Mammary epithelial cell (primary cell): Measurements from ENCODE around the gene RNF141.

Experiments
- EZH2 ChIP-seq: IDR thresholded peaks from 2 replicates; pipeline ENCODE4 v1.6.1; 2012; ENCODE audit warnings: low read length, inconsistent platforms, borderline replicate concordance
- TF ChIP-seq, protein P1 (sequence below), 2 donors: IDR thresholded peaks in 1 of 2; conservative IDR thresholded peaks in 1 of 2; 2 replicates each; pipeline ENCODE4 v1.5.1; 2011 to 2012; ENCODE audit warnings: inconsistent platforms in 2 of 2, low read length in 2 of 2, mild to moderate bottlenecking in 2 of 2, control low read depth in 1 of 2, low read depth in 1 of 2; ENCODE audit not compliant: insufficient read depth in 1 of 2; ENCODE audit errors: extremely low read depth in 1 of 2

DNA sequence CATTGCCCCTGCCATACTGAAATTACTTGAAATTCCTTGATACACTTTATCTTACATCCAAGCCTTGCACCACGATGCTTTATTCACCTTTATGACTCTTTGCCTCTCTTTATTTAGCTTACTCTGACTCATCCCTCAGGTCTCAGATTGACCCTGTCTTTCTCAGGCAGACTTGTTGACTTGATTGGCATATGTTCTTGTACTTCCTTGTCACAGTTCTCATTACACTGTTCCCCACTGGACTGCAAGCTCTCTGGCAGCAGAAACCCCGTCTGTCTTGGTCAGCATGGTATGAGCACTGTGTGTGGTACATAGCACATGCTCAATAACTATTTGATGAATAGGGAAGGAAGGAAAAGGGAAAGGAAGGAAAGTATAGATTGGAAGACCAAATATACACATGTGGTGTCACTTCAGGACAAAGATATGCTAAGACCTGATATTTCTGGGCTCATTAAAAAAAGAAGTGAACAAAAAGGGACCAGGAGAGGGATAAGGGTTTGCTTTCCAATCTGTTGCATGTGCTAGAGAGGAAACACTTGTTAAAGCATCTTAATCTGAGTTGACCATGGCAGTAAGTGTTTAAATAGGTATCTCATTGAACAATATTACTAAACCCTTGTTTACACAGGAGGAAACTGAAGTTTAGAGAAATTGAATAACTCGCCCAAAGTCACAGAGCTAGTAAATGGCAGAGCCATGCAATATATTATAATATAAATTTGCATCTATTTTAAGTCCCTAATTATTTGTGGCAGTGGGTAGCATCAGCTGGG lies 20.2 kb upstream of the RNF141 start:
- TF ChIP-seq, protein P1, sequence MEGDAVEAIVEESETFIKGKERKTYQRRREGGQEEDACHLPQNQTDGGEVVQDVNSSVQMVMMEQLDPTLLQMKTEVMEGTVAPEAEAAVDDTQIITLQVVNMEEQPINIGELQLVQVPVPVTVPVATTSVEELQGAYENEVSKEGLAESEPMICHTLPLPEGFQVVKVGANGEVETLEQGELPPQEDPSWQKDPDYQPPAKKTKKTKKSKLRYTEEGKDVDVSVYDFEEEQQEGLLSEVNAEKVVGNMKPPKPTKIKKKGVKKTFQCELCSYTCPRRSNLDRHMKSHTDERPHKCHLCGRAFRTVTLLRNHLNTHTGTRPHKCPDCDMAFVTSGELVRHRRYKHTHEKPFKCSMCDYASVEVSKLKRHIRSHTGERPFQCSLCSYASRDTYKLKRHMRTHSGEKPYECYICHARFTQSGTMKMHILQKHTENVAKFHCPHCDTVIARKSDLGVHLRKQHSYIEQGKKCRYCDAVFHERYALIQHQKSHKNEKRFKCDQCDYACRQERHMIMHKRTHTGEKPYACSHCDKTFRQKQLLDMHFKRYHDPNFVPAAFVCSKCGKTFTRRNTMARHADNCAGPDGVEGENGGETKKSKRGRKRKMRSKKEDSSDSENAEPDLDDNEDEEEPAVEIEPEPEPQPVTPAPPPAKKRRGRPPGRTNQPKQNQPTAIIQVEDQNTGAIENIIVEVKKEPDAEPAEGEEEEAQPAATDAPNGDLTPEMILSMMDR (conservative IDR thresholded peaks at IDR 0.05 in 1 of 2, IDR thresholded peaks at IDR 0.05 in 1 of 2; ENCODE audit: extremely low read depth in 1 of 2, insufficient read depth in 1 of 2, low read depth in 1 of 2, low read length in 2 of 2): no peak
- no peak for TF ChIP-seq EZH2
